Suppressor macrophage treated with lipopolysaccharide for 4 hours (primary cell): Measurements from ENCODE around the gene POLR2E.
A peak's percentile ranks its signal among the peaks of the same experiment; 100 is the strongest.
"Not testable (repeated sequence)": the region's sequence is repeated elsewhere in the genome, so short reads cannot be mapped to it uniquely, and the experiment has no call there.

ENCODE experiments used
- DNase-seq: peaks from one replicate; pipeline ENCODE4 v3.0.0-alpha.2; 2020

POLR2E gene

GRCh38 chr19:1125601-1126467 lies 30.7 kb upstream of the POLR2E start:
- DNase-seq = peak; percentile 16

GRCh38 chr19:1123885-1124677 lies 28.9 kb upstream of the POLR2E start:
- no peak for DNase-seq

GRCh38 chr19:1123381-1123780 lies 28.2 kb upstream of the POLR2E start:
- DNase-seq = no peak

- DNase-seq = peak; percentile 89
These were observed 27.8 kb upstream of the POLR2E start for GRCh38 chr19:1122972-1123363.

- no peak for DNase-seq
These were observed 27.1 kb upstream of the POLR2E start for GRCh38 chr19:1122021-1122971.

GRCh38 chr19:1121395-1121794 lies 26.2 kb upstream of the POLR2E start:
- DNase-seq = no peak

- no peak for DNase-seq
These were observed 24.5 kb upstream of the POLR2E start for GRCh38 chr19:1119475-1120217.

GRCh38 chr19:1118999-1119398 lies 23.8 kb upstream of the POLR2E start:
- DNase-seq = no peak

- DNase-seq = no peak
These were observed 22.5 kb upstream of the POLR2E start for GRCh38 chr19:1117654-1118053.

GRCh38 chr19:1116726-1117581 lies 21.8 kb upstream of the POLR2E start:
- no peak for DNase-seq

- no peak for DNase-seq
These were observed 20.7 kb upstream of the POLR2E start for GRCh38 chr19:1115646-1116420.

- DNase-seq = not testable (repeated sequence)
These were observed 19.6 kb upstream of the POLR2E start for GRCh38 chr19:1114728-1115127.

- DNase-seq = no peak
These were observed 18.9 kb upstream of the POLR2E start for GRCh38 chr19:1113986-1114483.

- peak; percentile 95 for DNase-seq
These were observed 18.1 kb upstream of the POLR2E start for GRCh38 chr19:1113030-1113985.

GRCh38 chr19:1112268-1113029 lies 17.3 kb upstream of the POLR2E start:
- DNase-seq = no peak

GRCh38 chr19:1111641-1112267 lies 16.6 kb upstream of the POLR2E start:
- no peak for DNase-seq

- DNase-seq = no peak
These were observed 15.8 kb upstream of the POLR2E start for GRCh38 chr19:1110809-1111640.
